Vagina (tissue), 2 donors: ENCODE results near the gene KPNA3. TPM values are rescaled to one million over a fixed set of nuclear protein-coding genes. Genes with fewer than 3 reads are reported as not detected.

Experiments
- DNase-seq, 2 donors: peaks; one replicate each; pipeline ENCODE4 v3.0.0-alpha.2; 2017; ENCODE audit errors: extremely low spot score in 2 of 2
- H3K27ac ChIP-seq: fragments of 200-600 bp; sonication (generic); one replicate; pipeline ENCODE4 v1.5.1; 2019
- H3K27me3 ChIP-seq: fragments of 200-600 bp; sonication (generic); one replicate; pipeline ENCODE4 v1.5.1; 2019
- H3K36me3 ChIP-seq, 2 donors: fragments of 200-600 bp; sonication (generic); one replicate each; pipeline ENCODE4 v1.5.1; 2017 to 2019
- H3K4me1 ChIP-seq: fragments of 200-600 bp; sonication (generic); one replicate; pipeline ENCODE4 v1.5.1; 2019
- H3K4me3 ChIP-seq, 2 donors: fragments of 200-600 bp; sonication (generic); 1 replicate in 1 of 2; 2 replicates in 1 of 2; pipeline ENCODE4 v1.5.1; 2016 to 2019
- H3K9me3 ChIP-seq: fragments of 200-600 bp; sonication (generic); one replicate; pipeline ENCODE4 v1.5.1; 2019
- CTCF ChIP-seq, 3 experiments: fragments of 450-650 bp in 2 of 3; fragments of 200-600 bp in 1 of 3; sonication (generic) in 1 of 3; IDR thresholded peaks; one replicate each; pipeline ENCODE4 v1.5.1; 2017 to 2019; ENCODE audit warnings: antibody characterized with exemption in 3 of 3, mild to moderate bottlenecking in 2 of 3, moderate library complexity in 2 of 3
- POLR2A ChIP-seq, 2 donors: fragments of 450-650 bp; IDR thresholded peaks; one replicate each; pipeline ENCODE4 v1.6.1; 2017; ENCODE audit warnings: antibody characterized with exemption in 2 of 2, mild to moderate bottlenecking in 2 of 2, moderate library complexity in 2 of 2
- POLR2AphosphoS5 ChIP-seq, 2 donors: sonication (generic); formaldehyde crosslinking; IDR thresholded peaks; one replicate each; pipeline ENCODE4 v1.9.0; 2017; ENCODE audit warnings: antibody characterized with exemption in 2 of 2, mild to moderate bottlenecking in 2 of 2, low read depth in 1 of 2; ENCODE audit not compliant: insufficient read depth in 1 of 2
- intact Hi-C: fragments of 100-400 bp; cut with DNase I; formaldehyde crosslinking; loops from one replicate; pipeline ENCODE4 v1.15.1; 2023
- total RNA-seq: library from RNA; depleted of rRNA; stranded (reverse); fragments of >200 nt; gene quantifications from one replicate; pipeline ENCODE4 v1.2.3, GENCODE V29; 2016

KPNA3 gene
- total RNA-seq, 1 donor from 2014 or later, result 17.2 TPM

- Histone ChIP-seq H3K4me3 (no peak overlapping the region), H3K4me1 (no peaks in the 10 kb centered on the region), H3K27ac (no peak overlapping the region), H3K27me3 (no peaks in the 10 kb centered on the region), H3K36me3 (no peaks in the 10 kb centered on the region), H3K9me3 (no peaks in the 10 kb centered on the region)
- no peak for TF ChIP-seq POLR2A (IDR thresholded peaks at IDR 0.05)
- intact Hi-C loops, result no loop called here
- DNase-seq, result no peak
These were observed 36.2 kb downstream of the KPNA3 start for GRCh38 chr13:49756263-49756662.

GRCh38 chr13:49754146-49754545 is 38.3 kb downstream of the KPNA3 start:
- no peak overlapping the region for H3K27ac ChIP-seq
- TF ChIP-seq POLR2A (IDR thresholded peaks at IDR 0.05) (no peak), POLR2AphosphoS5 (IDR thresholded peaks at IDR 0.05; ENCODE audit: insufficient read depth in 1 of 2, low read depth in 1 of 2) (no peak), CTCF (IDR thresholded peaks at IDR 0.05) (no peak)
- H3K4me1 ChIP-seq, result no peaks in the 10 kb centered on the region
- no peak for DNase-seq
- no peaks in the 10 kb centered on the region for H3K36me3 ChIP-seq
- no peak overlapping the region for H3K4me3 ChIP-seq
- H3K27me3 ChIP-seq, result no peaks in the 10 kb centered on the region
- intact Hi-C loops, result no loop called here
- no peaks in the 10 kb centered on the region for H3K9me3 ChIP-seq

- TF ChIP-seq CTCF (IDR thresholded peaks at IDR 0.05) (no peak), POLR2A (IDR thresholded peaks at IDR 0.05) (no peak), POLR2AphosphoS5 (IDR thresholded peaks at IDR 0.05; ENCODE audit: insufficient read depth in 1 of 2, low read depth in 1 of 2) (no peak)
- Histone ChIP-seq H3K9me3 (no peaks in the 10 kb centered on the region), H3K27ac (no peak overlapping the region), H3K36me3 (peaks cover 0 to 11% of the 10 kb centered on the region in 2 donors), H3K27me3 (no peaks in the 10 kb centered on the region), H3K4me1 (no peaks in the 10 kb centered on the region), H3K4me3 (no peak overlapping the region)
- DNase-seq, result no peak
- intact Hi-C loops, result no loop called here
These were observed 42.6 kb downstream of the KPNA3 start for GRCh38 chr13:49749848-49750247.

GRCh38 chr13:49746111-49746510 is 46.4 kb downstream of the KPNA3 start:
- H3K36me3 ChIP-seq, result peaks cover 0 to 11% of the 10 kb centered on the region in 2 donors
- no peak for DNase-seq
- intact Hi-C loops, result no loop called here
- H3K27ac ChIP-seq, result no peak overlapping the region
- H3K4me3 ChIP-seq, result no peak overlapping the region
- TF ChIP-seq POLR2AphosphoS5 (IDR thresholded peaks at IDR 0.05; ENCODE audit: insufficient read depth in 1 of 2, low read depth in 1 of 2), result no peak
- TF ChIP-seq POLR2A (IDR thresholded peaks at IDR 0.05), result no peak
- no peak for TF ChIP-seq CTCF (IDR thresholded peaks at IDR 0.05)
- no peaks in the 10 kb centered on the region for H3K4me1 ChIP-seq
- H3K9me3 ChIP-seq, result no peaks in the 10 kb centered on the region
- no peaks in the 10 kb centered on the region for H3K27me3 ChIP-seq

- H3K27ac ChIP-seq, result no peak overlapping the region
- TF ChIP-seq POLR2AphosphoS5 (IDR thresholded peaks at IDR 0.05; ENCODE audit: insufficient read depth in 1 of 2, low read depth in 1 of 2) (no peak), CTCF (IDR thresholded peaks at IDR 0.05) (no peak), POLR2A (IDR thresholded peaks at IDR 0.05) (no peak)
- H3K9me3 ChIP-seq, result no peaks in the 10 kb centered on the region
- intact Hi-C loops, result no loop called here
- peaks cover 0 to 7% of the 10 kb centered on the region in 2 donors for H3K36me3 ChIP-seq
- H3K4me3 ChIP-seq, result no peak overlapping the region
- no peaks in the 10 kb centered on the region for H3K27me3 ChIP-seq
- H3K4me1 ChIP-seq, result no peaks in the 10 kb centered on the region
- DNase-seq, result no peak
These were observed 51.6 kb downstream of the KPNA3 start for GRCh38 chr13:49740870-49741269.
